ENCODE results near the gene ARHGEF19.

DNA sequence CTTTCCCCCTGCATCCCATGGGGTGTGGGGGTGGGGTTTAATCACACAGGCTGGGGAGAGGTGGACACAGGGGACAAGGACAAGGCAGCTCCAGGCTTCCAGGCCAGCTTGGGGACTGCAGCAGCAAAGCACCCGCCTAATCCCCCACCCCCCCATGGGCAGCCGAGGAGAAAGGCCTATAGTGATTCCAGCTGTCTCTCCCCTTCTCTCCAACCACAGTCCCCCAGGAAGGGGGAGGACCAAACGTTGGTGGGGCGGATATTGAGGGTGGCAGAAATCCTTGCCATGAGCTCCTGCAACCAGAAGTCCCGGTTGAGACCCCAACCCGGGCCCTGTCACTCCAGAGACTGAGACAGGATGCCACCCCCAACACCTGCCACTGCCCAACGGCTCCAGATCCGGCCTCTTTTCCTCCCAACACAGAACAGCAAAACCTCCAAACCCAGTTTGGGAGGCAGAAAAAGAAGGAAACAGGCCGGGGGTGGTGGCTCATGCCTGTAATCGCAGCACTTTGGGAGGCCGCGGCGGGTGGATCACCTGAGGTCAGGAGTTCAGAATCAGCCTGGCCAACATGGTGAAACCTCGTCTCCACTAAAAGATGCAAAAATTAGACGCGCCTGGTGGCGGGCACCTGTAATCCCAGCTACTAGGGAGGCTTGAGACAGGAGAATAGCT is 58.3 kb downstream of the ARHGEF19 start:
- TF ChIP-seq POLR2A (IDR thresholded peaks at IDR 0.05; ENCODE audit: low read length) = no peak
- TF ChIP-seq GATA1 (IDR thresholded peaks at IDR 0.05; ENCODE audit: low read depth, low read length) = no peak
